ENCODE data around the gene GTF3C5. TPM values are rescaled to one million over a fixed set of nuclear protein-coding genes. Genes with fewer than 3 reads are reported as not detected.
"Not testable (repeated sequence)": the region's sequence is repeated elsewhere in the genome, so short reads cannot be mapped to it uniquely, and the experiment has no call there.

GTF3C5 gene
- total RNA-seq, 1 experiment from 2014 or later = 104 TPM

DNA sequence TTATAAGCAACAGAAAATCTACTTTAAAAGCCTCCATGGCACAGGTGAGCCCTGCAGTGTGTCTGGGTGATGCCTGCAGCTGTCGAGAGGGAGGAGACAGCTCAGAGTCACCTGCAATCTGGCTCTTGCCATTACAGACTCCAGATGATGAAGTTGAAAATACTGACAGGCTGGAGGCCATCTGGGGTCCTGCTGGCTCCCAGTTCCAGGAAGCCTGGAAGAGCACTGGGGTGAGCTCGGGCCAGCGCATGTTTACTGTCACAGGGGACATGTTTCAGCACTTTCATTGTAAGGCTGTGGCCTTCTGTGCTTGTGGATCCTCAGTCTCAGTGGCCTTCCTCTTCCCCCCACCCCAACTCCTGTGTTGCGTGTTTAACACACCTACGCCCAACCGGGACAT lies 59.4 kb downstream of the GTF3C5 start (continued):
- TF ChIP-seq, protein P1, sequence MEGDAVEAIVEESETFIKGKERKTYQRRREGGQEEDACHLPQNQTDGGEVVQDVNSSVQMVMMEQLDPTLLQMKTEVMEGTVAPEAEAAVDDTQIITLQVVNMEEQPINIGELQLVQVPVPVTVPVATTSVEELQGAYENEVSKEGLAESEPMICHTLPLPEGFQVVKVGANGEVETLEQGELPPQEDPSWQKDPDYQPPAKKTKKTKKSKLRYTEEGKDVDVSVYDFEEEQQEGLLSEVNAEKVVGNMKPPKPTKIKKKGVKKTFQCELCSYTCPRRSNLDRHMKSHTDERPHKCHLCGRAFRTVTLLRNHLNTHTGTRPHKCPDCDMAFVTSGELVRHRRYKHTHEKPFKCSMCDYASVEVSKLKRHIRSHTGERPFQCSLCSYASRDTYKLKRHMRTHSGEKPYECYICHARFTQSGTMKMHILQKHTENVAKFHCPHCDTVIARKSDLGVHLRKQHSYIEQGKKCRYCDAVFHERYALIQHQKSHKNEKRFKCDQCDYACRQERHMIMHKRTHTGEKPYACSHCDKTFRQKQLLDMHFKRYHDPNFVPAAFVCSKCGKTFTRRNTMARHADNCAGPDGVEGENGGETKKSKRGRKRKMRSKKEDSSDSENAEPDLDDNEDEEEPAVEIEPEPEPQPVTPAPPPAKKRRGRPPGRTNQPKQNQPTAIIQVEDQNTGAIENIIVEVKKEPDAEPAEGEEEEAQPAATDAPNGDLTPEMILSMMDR (IDR thresholded peaks at IDR 0.05) = no peak
- TF ChIP-seq TP53 (CRISPR knock-in tag; IDR thresholded peaks at IDR 0.05) (no peak), EMX1 (CRISPR knock-in tag; IDR thresholded peaks at IDR 0.05) (no peak), ESRRA (CRISPR knock-in tag; IDR thresholded peaks at IDR 0.05; ENCODE audit: borderline replicate concordance) (no peak)
- TF ChIP-seq, protein P2, sequence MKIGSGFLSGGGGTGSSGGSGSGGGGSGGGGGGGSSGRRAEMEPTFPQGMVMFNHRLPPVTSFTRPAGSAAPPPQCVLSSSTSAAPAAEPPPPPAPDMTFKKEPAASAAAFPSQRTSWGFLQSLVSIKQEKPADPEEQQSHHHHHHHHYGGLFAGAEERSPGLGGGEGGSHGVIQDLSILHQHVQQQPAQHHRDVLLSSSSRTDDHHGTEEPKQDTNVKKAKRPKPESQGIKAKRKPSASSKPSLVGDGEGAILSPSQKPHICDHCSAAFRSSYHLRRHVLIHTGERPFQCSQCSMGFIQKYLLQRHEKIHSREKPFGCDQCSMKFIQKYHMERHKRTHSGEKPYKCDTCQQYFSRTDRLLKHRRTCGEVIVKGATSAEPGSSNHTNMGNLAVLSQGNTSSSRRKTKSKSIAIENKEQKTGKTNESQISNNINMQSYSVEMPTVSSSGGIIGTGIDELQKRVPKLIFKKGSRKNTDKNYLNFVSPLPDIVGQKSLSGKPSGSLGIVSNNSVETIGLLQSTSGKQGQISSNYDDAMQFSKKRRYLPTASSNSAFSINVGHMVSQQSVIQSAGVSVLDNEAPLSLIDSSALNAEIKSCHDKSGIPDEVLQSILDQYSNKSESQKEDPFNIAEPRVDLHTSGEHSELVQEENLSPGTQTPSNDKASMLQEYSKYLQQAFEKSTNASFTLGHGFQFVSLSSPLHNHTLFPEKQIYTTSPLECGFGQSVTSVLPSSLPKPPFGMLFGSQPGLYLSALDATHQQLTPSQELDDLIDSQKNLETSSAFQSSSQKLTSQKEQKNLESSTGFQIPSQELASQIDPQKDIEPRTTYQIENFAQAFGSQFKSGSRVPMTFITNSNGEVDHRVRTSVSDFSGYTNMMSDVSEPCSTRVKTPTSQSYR (CRISPR knock-in tag; IDR thresholded peaks at IDR 0.05) = no peak
- TF ChIP-seq, protein P3, sequence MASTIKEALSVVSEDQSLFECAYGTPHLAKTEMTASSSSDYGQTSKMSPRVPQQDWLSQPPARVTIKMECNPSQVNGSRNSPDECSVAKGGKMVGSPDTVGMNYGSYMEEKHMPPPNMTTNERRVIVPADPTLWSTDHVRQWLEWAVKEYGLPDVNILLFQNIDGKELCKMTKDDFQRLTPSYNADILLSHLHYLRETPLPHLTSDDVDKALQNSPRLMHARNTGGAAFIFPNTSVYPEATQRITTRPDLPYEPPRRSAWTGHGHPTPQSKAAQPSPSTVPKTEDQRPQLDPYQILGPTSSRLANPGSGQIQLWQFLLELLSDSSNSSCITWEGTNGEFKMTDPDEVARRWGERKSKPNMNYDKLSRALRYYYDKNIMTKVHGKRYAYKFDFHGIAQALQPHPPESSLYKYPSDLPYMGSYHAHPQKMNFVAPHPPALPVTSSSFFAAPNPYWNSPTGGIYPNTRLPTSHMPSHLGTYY (CRISPR knock-in tag; IDR thresholded peaks at IDR 0.05) = no peak

DNA sequence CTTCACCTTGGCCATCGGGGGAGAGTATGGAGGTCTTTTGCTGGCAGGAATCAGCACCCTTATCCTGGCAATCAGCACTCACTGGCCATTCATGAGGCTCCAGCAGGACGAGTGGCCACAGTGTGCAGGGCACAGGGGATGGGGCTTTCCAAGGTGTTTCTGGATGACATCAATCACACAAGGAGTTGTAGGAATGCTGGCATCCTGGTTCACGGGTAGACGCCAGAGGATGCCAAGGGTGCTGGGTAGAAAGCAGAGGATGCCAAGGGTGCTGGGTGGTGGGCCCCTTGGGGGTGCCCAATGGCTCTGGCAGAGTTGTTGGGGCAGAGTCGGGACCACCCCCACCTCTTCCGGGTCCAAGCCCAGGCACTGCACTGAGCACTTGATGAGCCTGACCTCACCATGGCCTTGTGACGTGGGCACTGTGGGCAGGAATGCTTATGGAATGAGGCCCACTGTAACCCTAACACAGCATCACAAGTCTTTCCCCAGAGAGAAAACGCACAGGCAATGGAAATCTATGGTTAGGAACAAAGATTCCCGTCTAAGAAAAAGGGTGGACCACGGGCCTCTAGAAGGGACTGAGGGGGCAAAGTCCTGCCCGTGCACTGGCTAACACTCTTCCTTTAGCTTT lies 60.1 kb downstream of the GTF3C5 start:
- ATAC-seq (no peak), DNase-seq (ENCODE audit: low spot score) (no peak)
- ChIA-PET POLR2A (no interaction called here), CTCF (interaction anchor here (1.2 kb wide), 2 partner anchors 11 to 97 kb away, joined by 4 to 10 read pairs; no protein-coding TSS in a partner anchor)
- Mint-ChIP-seq H3K27me3 (ENCODE audit: low read depth) (peaks cover 7% of the 10 kb centered on the region), H3K36me3 (peaks cover 5% of the 10 kb centered on the region), H3K27ac (no peak overlapping the region), H3K4me3 (no peak overlapping the region), H3K4me1 (no peaks in the 10 kb centered on the region), H3K9me3 (peaks cover 12% of the 10 kb centered on the region)
- TF ChIP-seq, protein P4, sequence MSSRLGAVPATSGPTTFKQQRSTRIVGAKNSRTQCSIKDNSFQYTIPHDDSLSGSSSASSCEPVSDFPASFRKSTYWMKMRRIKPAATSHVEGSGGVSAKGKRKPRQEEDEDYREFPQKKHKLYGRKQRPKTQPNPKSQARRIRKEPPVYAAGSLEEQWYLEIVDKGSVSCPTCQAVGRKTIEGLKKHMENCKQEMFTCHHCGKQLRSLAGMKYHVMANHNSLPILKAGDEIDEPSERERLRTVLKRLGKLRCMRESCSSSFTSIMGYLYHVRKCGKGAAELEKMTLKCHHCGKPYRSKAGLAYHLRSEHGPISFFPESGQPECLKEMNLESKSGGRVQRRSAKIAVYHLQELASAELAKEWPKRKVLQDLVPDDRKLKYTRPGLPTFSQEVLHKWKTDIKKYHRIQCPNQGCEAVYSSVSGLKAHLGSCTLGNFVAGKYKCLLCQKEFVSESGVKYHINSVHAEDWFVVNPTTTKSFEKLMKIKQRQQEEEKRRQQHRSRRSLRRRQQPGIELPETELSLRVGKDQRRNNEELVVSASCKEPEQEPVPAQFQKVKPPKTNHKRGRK (CRISPR knock-in tag; IDR thresholded peaks at IDR 0.05; ENCODE audit: borderline replicate concordance) = no peak
- TF ChIP-seq, protein P1 (IDR thresholded peaks at IDR 0.05) = no peak
- TF ChIP-seq, protein P3 (CRISPR knock-in tag; IDR thresholded peaks at IDR 0.05) = no peak
- TF ChIP-seq MYBL2 (CRISPR knock-in tag; IDR thresholded peaks at IDR 0.05) = no peak

DNA sequence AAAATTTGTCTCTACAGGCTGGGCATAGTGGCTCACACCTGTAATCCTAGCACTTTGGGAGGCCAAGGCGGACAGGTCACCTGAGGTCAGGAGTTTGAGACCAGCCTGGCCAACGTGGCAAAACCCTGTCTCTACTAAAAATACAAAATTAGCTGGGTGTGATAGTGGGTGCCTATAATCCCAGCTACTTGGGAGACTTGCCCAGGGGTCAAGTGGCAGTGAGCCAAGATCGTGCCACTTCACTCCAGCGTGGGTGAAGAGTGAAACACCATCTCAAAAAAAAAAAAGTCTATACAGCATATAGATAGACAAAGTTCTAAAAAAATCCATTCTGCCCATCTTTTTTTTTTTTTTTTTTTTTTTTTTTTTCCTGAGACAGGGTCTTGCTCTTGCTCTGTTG lies 63.6 kb downstream of the GTF3C5 start:
- H3K4me1 Mint-ChIP-seq; POLR2A ChIA-PET; DNase-seq (ENCODE audit: low spot score); H3K4me3 Mint-ChIP-seq; ATAC-seq; H3K27ac Mint-ChIP-seq: not testable (repeated sequence)
- peaks cover 32% of the 10 kb centered on the region for H3K36me3 Mint-ChIP-seq
- H3K9me3 Mint-ChIP-seq = peaks cover 22% of the 10 kb centered on the region
- CTCF ChIA-PET = interaction anchor here (0.6 to 1.3 kb wide), 4 partner anchors 8 to 246 kb away, joined by 3 to 6 read pairs (median 4); no protein-coding TSS in a partner anchor
- H3K27me3 Mint-ChIP-seq (ENCODE audit: low read depth) = peaks cover 16% of the 10 kb centered on the region

All from WTC11 (cell line).